SU-DHL-6 (cell line): Measurements from ENCODE around the gene SPRED2.

Experiments used
- H2AFZ ChIP-seq: fragments of 200-600 bp; sonication (generic); 2 replicates; pipeline ENCODE4 v1.6.1; 2014; ENCODE audit warnings: low read depth, mild to moderate bottlenecking, moderate library complexity, mixed read lengths, antibody characterized with exemption, low read length; ENCODE audit not compliant: severe bottlenecking
- H3F3A ChIP-seq: fragments of 200-600 bp; shearing (Covaris generic); 2 replicates; pipeline ENCODE4 v1.6.0; 2016; ENCODE audit warnings: antibody characterized with exemption, mild to moderate bottlenecking; ENCODE audit not compliant: insufficient read depth
- H3K27ac ChIP-seq: fragments of 200-600 bp; sonication (generic); 2 replicates; pipeline ENCODE4 v1.5.1; 2016; ENCODE audit warnings: low read depth, mild to moderate bottlenecking, low read length, moderate library complexity, mixed read lengths
- H3K27me3 ChIP-seq: fragments of 200-600 bp; sonication (generic), shearing (Covaris generic); 2 replicates; pipeline ENCODE4 v1.6.0; 2014; ENCODE audit warnings: mild to moderate bottlenecking, low read length
- H3K36me3 ChIP-seq: fragments of 200-600 bp; sonication (generic); 2 replicates; pipeline ENCODE4 v1.6.1; 2014; ENCODE audit warnings: mild to moderate bottlenecking, low read length, mixed read lengths
- H3K4me2 ChIP-seq: fragments of 300-600, 200-600 bp; shearing (Covaris generic), sonication (generic); 2 replicates; pipeline ENCODE4 v1.6.0; 2014; ENCODE audit warnings: low read length, low read depth, mild to moderate bottlenecking; ENCODE audit not compliant: poor library complexity, severe bottlenecking
- H3K4me3 ChIP-seq: fragments of 200-600 bp; sonication (generic); 2 replicates; pipeline ENCODE4 v1.5.1; 2014; ENCODE audit warnings: antibody characterized with exemption, low read length, mild to moderate bottlenecking, mixed read lengths; ENCODE audit not compliant: insufficient read depth, poor library complexity, severe bottlenecking
- H3K79me2 ChIP-seq: fragments of 200-600 bp; sonication (generic); 2 replicates; pipeline ENCODE4 v1.6.1; 2014; ENCODE audit warnings: mild to moderate bottlenecking, low read length, moderate library complexity; ENCODE audit not compliant: insufficient read depth
- H3K9ac ChIP-seq: fragments of 200-600 bp; sonication (generic); 2 replicates; pipeline ENCODE4 v1.7.0; 2014; ENCODE audit warnings: mild to moderate bottlenecking, low read length
- H3K9me2 ChIP-seq: fragments of 200-600 bp; sonication (generic); replicated peaks from 2 replicates; pipeline ENCODE4 v1.6.1; 2014; ENCODE audit warnings: low read length; ENCODE audit not compliant: insufficient read depth
- H3K9me3 ChIP-seq: fragments of 200-600 bp; sonication (generic); 2 replicates; pipeline ENCODE4 v1.6.1; 2014; ENCODE audit warnings: low read length, mixed read lengths; ENCODE audit not compliant: insufficient read depth
- H4K20me1 ChIP-seq: fragments of 200-600 bp; sonication (generic); 2 replicates; pipeline ENCODE4 v1.6.1; 2014; ENCODE audit warnings: low read depth, mild to moderate bottlenecking, antibody characterized with exemption, low read length, moderate library complexity, mixed read lengths
- CTCF ChIP-seq: fragments of 200-600 bp; sonication (generic); IDR thresholded peaks from one replicate; pipeline ENCODE4 v1.5.1; 2017; ENCODE audit warnings: antibody characterized with exemption, mild to moderate bottlenecking, low read length, moderate library complexity; ENCODE audit not compliant: insufficient read depth, poor library complexity, severe bottlenecking
- EZH2phosphoT487 ChIP-seq: fragments of 200-600 bp; sonication (generic), shearing (Covaris generic); conservative IDR thresholded peaks from 2 replicates; pipeline ENCODE4 v1.6.1; 2018; ENCODE audit warnings: mild to moderate bottlenecking, antibody characterized with exemption, low read length, moderate library complexity, mixed read lengths

The SPRED2 gene

GRCh38 chr2:65420712-65421431, 11.5 kb downstream of the SPRED2 start:
- H3K27me3 ChIP-seq = no peaks in the 10 kb centered on the region
- H3K27ac ChIP-seq = peak overlapping the region; percentile 45
- no peaks in the 10 kb centered on the region for H3K9me3 ChIP-seq
- peaks cover 29% of the 10 kb centered on the region; the same call in 1 of the 2 replicates for H4K20me1 ChIP-seq
- no peaks in the 10 kb centered on the region for H3K9me2 ChIP-seq
- H3K4me2 ChIP-seq = peak overlapping the region; percentile 50
- H3K9ac ChIP-seq = peak overlapping the region; percentile 21
- H3K4me3 ChIP-seq = no peak overlapping the region
- no peak overlapping the region for H2AFZ ChIP-seq
- no peaks in the 10 kb centered on the region for H3K36me3 ChIP-seq
- peaks cover 98% of the 10 kb centered on the region for H3K79me2 ChIP-seq
- TF ChIP-seq CTCF = no peak
- no peak for TF ChIP-seq EZH2phosphoT487
- peaks cover 20% of the 10 kb centered on the region for H3F3A ChIP-seq

GRCh38 chr2:65417509-65418085, 14.8 kb downstream of the SPRED2 start:
- Histone ChIP-seq H3K79me2 (peaks cover 98% of the 10 kb centered on the region), H4K20me1 (peaks cover 23% of the 10 kb centered on the region), H3K4me3 (no peak overlapping the region), H3K4me2 (no peak overlapping the region), H3K36me3 (no peaks in the 10 kb centered on the region), H3K9ac (no peak overlapping the region), H3K27ac (no peak overlapping the region), H3F3A (peaks cover 19% of the 10 kb centered on the region), H3K27me3 (no peaks in the 10 kb centered on the region), H3K9me3 (no peaks in the 10 kb centered on the region), H2AFZ (no peak overlapping the region), H3K9me2 (no peaks in the 10 kb centered on the region)
- TF ChIP-seq EZH2phosphoT487 = no peak
- no peak for TF ChIP-seq CTCF

GRCh38 chr2:65416945-65417344, 15.5 kb downstream of the SPRED2 start:
- Histone ChIP-seq H4K20me1 (peaks cover 23% of the 10 kb centered on the region), H3K27ac (no peak overlapping the region), H3K4me3 (no peak overlapping the region)

More at GRCh38 chr2:65416945-65417344, 15.5 kb downstream of the SPRED2 start:
- Histone ChIP-seq H2AFZ (no peak overlapping the region), H3F3A (peaks cover 12% of the 10 kb centered on the region), H3K79me2 (peaks cover 98% of the 10 kb centered on the region), H3K4me2 (no peak overlapping the region), H3K9ac (no peak overlapping the region), H3K36me3 (no peaks in the 10 kb centered on the region), H3K27me3 (no peaks in the 10 kb centered on the region), H3K9me2 (no peaks in the 10 kb centered on the region), H3K9me3 (no peaks in the 10 kb centered on the region)
- no peak for TF ChIP-seq CTCF
- no peak for TF ChIP-seq EZH2phosphoT487
